ENCODE results near the gene CYTL1.

Gene CYTL1

GRCh38 chr4:5027346-5027745 lies 8.1 kb upstream of the CYTL1 start:
- no peak for DNase-seq (ENCODE audit: low read depth)
- no peak for TF ChIP-seq CTCF (IDR thresholded peaks at IDR 0.05; ENCODE audit: control insufficient read depth, insufficient read depth, low read depth, low read length, missing control alignments)
- no peak overlapping the region for H3K4me3 ChIP-seq (ENCODE audit: control insufficient read depth, low read depth, low read length)

DNA sequence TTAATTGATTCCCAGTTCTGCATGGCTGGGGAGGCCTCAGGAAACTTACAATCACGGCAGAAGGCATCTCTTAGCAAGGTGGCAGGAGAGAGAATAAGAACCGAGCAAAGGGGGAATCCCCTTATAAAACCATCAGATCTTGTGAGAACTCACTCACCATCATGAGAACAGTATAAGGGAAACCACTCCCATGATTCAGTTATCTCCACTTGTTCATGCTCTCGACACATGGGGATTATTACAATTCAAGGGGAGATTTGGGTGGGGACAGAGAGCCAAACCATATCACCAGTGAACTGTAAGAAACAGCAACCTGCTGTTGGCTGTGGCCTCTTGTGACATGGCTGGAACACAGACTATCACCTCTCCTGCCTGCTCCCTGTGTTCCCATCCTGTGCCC lies 7.1 kb upstream of the CYTL1 start:
- H3K4me3 ChIP-seq (ENCODE audit: control insufficient read depth, low read depth, low read length): no peak overlapping the region
- DNase-seq (ENCODE audit: low read depth): no peak
- no peak for TF ChIP-seq CTCF (IDR thresholded peaks at IDR 0.05; ENCODE audit: control insufficient read depth, insufficient read depth, low read depth, low read length, missing control alignments)

GRCh38 chr4:5024673-5025072 lies 5.4 kb upstream of the CYTL1 start:
- peak; percentile 63 for DNase-seq (ENCODE audit: low read depth)
- H3K4me3 ChIP-seq (ENCODE audit: control insufficient read depth, low read depth, low read length): no peak overlapping the region
- no peak for TF ChIP-seq CTCF (IDR thresholded peaks at IDR 0.05; ENCODE audit: control insufficient read depth, insufficient read depth, low read depth, low read length, missing control alignments)

DNA sequence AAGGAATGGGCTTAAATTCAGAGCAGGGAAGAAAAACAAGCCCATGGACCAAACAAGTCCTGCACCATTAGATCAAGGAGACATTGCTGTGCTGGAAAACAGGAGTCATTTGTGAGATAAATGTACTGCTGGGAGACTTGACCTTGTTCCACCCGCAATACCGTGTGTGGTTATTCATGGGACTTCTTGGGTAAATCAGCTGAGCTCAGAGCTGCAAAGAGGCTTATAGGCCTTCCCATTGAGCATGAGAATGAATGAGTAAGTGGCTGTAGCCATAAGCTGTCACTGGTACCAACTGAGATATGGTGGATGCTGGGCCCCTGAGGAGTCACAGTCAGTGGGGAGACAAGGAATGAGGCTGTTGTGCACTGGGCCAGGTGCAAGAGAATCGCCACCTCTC lies 2.3 kb upstream of the CYTL1 start:
- no peak overlapping the region for H3K4me3 ChIP-seq (ENCODE audit: control insufficient read depth, low read depth, low read length)
- TF ChIP-seq CTCF (IDR thresholded peaks at IDR 0.05; ENCODE audit: control insufficient read depth, insufficient read depth, low read depth, low read length, missing control alignments): no peak

GRCh38 chr4:5020341-5020740 lies 1.1 kb upstream of the CYTL1 start:
- no peak overlapping the region for H3K4me3 ChIP-seq (ENCODE audit: control insufficient read depth, low read depth, low read length)
- TF ChIP-seq CTCF (IDR thresholded peaks at IDR 0.05; ENCODE audit: control insufficient read depth, insufficient read depth, low read depth, low read length, missing control alignments): no peak
- DNase-seq (ENCODE audit: low read depth): no peak

More for the DNA sequence above, 2.3 kb upstream of the CYTL1 start:
- DNase-seq (ENCODE audit: low read depth): no peak

- no peak for TF ChIP-seq CTCF (IDR thresholded peaks at IDR 0.05; ENCODE audit: control insufficient read depth, insufficient read depth, low read depth, low read length, missing control alignments)
- H3K4me3 ChIP-seq (ENCODE audit: control insufficient read depth, low read depth, low read length): no peak overlapping the region
- DNase-seq (ENCODE audit: low read depth): no peak
Observed at GRCh38 chr4:5019796-5020195, 538 bp upstream of the CYTL1 start.

GRCh38 chr4:5018603-5019002 lies 655 bp downstream of the CYTL1 start:
- no peak for TF ChIP-seq CTCF (IDR thresholded peaks at IDR 0.05; ENCODE audit: control insufficient read depth, insufficient read depth, low read depth, low read length, missing control alignments)
- H3K4me3 ChIP-seq (ENCODE audit: control insufficient read depth, low read depth, low read length): no peak overlapping the region
- no peak for DNase-seq (ENCODE audit: low read depth)
